Hepatocyte (in vitro differentiated cells): Measurements from ENCODE around the gene SND1.

Experiments used
- EZH2 ChIP-seq: fragments of 200-600 bp; sonication (generic); IDR thresholded peaks from 2 replicates; pipeline ENCODE4 v1.6.1; 2016; ENCODE audit warnings: antibody characterized with exemption, mild to moderate bottlenecking, borderline replicate concordance
- EZH2phosphoT487 ChIP-seq: fragments of 200-600 bp; sonication (generic); IDR thresholded peaks from one replicate; pipeline ENCODE4 v1.6.1; 2018; ENCODE audit warnings: antibody characterized with exemption, mild to moderate bottlenecking, low read depth, moderate library complexity; ENCODE audit not compliant: unreplicated experiment, severe bottlenecking
- TF ChIP-seq, protein P1 (sequence below): fragments of 200-600 bp; sonication (generic); IDR thresholded peaks from 2 replicates; pipeline ENCODE4 v1.5.1; 2016; ENCODE audit warnings: antibody characterized with exemption, mild to moderate bottlenecking; ENCODE audit not compliant: poor library complexity

GRCh38 chr7:127690337-127690736 lies 38.3 kb downstream of the SND1 start:
- TF ChIP-seq, protein P1, sequence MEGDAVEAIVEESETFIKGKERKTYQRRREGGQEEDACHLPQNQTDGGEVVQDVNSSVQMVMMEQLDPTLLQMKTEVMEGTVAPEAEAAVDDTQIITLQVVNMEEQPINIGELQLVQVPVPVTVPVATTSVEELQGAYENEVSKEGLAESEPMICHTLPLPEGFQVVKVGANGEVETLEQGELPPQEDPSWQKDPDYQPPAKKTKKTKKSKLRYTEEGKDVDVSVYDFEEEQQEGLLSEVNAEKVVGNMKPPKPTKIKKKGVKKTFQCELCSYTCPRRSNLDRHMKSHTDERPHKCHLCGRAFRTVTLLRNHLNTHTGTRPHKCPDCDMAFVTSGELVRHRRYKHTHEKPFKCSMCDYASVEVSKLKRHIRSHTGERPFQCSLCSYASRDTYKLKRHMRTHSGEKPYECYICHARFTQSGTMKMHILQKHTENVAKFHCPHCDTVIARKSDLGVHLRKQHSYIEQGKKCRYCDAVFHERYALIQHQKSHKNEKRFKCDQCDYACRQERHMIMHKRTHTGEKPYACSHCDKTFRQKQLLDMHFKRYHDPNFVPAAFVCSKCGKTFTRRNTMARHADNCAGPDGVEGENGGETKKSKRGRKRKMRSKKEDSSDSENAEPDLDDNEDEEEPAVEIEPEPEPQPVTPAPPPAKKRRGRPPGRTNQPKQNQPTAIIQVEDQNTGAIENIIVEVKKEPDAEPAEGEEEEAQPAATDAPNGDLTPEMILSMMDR: no peak
- TF ChIP-seq EZH2phosphoT487 (no peak), EZH2 (no peak)
